ENCODE measurements around the gene NET1.

NET1 gene

GRCh38 chr10:5500162-5500670 is 87.9 kb downstream of the NET1 start:
- no peak overlapping the region for H3K9ac ChIP-seq (ENCODE audit: low read depth, low read length)
- TF ChIP-seq CTCF (IDR thresholded peaks at IDR 0.05; ENCODE audit: borderline replicate concordance, extremely low read depth, low read length, poor library complexity, severe bottlenecking), result no peak
- TF ChIP-seq EZH2 (IDR thresholded peaks at IDR 0.05; ENCODE audit: borderline replicate concordance, low read depth, low read length, severe bottlenecking), result no peak
- H4K20me1 ChIP-seq (ENCODE audit: insufficient read depth, low read length), result peaks cover 2% of the 10 kb centered on the region; the same call in 1 of the 2 replicates
- H3K27me3 ChIP-seq (ENCODE audit: insufficient read depth, low read length, poor library complexity), result peaks cover 10% of the 10 kb centered on the region
- no peak overlapping the region for H3K27ac ChIP-seq (ENCODE audit: low read length)
- H3K4me3 ChIP-seq (ENCODE audit: low read depth in 1 of 2, low read length in 2 of 2), result no peak overlapping the region
- no peaks in the 10 kb centered on the region for H3K9me3 ChIP-seq (ENCODE audit: insufficient read depth, low read length, severe bottlenecking)
- no peak for DNase-seq
- H2AFZ ChIP-seq (ENCODE audit: low read depth, low read length), result no peak overlapping the region
- no peaks in the 10 kb centered on the region for H3K4me1 ChIP-seq (ENCODE audit: insufficient read depth, low read length)
- no peak for ATAC-seq (ENCODE audit: insufficient read depth, low read depth)
- H3K4me2 ChIP-seq (ENCODE audit: insufficient read depth, low read length), result no peak overlapping the region
- H3K36me3 ChIP-seq (ENCODE audit: insufficient read depth, low read length), result no peaks in the 10 kb centered on the region
- H3K79me2 ChIP-seq (ENCODE audit: insufficient read depth, low read length), result no peaks in the 10 kb centered on the region

DNA sequence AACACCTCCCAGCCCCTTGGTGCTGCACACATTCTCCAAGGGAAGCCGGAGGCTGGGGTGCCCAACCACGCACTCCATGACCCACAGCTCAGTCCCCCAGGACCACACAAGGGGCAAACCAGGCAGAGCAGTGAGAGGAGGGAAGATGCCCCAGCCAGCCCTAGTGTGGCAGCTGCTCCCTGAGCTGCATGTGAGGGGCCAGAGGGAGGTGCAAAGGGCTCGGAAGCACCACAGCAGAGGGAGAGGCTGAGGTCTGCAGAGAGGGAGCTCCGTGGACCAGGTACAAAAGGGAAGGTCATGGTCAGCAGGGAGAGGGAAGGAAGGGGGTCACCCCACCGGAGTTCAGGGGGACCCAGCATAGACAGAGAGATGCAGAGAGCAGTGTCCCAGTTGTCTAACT is 88.6 kb downstream of the NET1 start:
- Histone ChIP-seq H3K4me3 (ENCODE audit: low read depth in 1 of 2, low read length in 2 of 2) (no peak overlapping the region), H3K9me3 (ENCODE audit: insufficient read depth, low read length, severe bottlenecking) (no peaks in the 10 kb centered on the region), H3K4me2 (ENCODE audit: insufficient read depth, low read length) (no peak overlapping the region), H3K36me3 (ENCODE audit: insufficient read depth, low read length) (no peaks in the 10 kb centered on the region), H4K20me1 (ENCODE audit: insufficient read depth, low read length) (peaks cover 2% of the 10 kb centered on the region; the same call in 1 of the 2 replicates), H3K79me2 (ENCODE audit: insufficient read depth, low read length) (no peaks in the 10 kb centered on the region), H2AFZ (ENCODE audit: low read depth, low read length) (no peak overlapping the region), H3K9ac (ENCODE audit: low read depth, low read length) (no peak overlapping the region), H3K27ac (ENCODE audit: low read length) (no peak overlapping the region), H3K4me1 (ENCODE audit: insufficient read depth, low read length) (no peaks in the 10 kb centered on the region), H3K27me3 (ENCODE audit: insufficient read depth, low read length, poor library complexity) (peaks cover 12% of the 10 kb centered on the region)
- no peak for DNase-seq
- ATAC-seq (ENCODE audit: insufficient read depth, low read depth), result no peak
- no peak for TF ChIP-seq CTCF (IDR thresholded peaks at IDR 0.05; ENCODE audit: borderline replicate concordance, extremely low read depth, low read length, poor library complexity, severe bottlenecking)
- TF ChIP-seq EZH2 (IDR thresholded peaks at IDR 0.05; ENCODE audit: borderline replicate concordance, low read depth, low read length, severe bottlenecking), result no peak

DNA sequence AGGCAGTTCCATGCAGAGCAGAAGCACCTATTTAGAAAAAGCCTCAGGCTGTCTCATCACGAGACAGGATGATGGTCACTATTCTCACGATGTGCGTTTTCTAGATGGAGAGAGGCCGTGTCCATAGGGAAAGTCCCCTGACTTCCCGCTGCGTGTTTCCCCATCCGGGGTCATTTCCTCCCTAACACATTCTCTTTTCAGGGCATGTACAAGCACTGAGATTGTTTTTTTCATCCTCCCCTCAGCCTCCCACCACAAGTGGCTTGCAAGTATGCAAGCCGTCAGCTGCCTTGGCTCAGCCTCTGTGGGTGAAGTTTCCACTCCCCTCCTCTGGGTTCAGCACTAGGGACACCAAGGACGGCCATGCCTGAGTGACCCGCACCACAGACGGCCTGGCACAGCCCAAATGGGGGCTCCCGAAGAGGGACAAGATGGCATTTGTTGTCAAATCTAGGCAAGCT is 89.7 kb downstream of the NET1 start:
- no peak for DNase-seq
- peaks cover 2% of the 10 kb centered on the region; the same call in 1 of the 2 replicates for H4K20me1 ChIP-seq (ENCODE audit: insufficient read depth, low read length)
- H3K36me3 ChIP-seq (ENCODE audit: insufficient read depth, low read length), result no peaks in the 10 kb centered on the region
- no peak overlapping the region for H3K9ac ChIP-seq (ENCODE audit: low read depth, low read length)
- H2AFZ ChIP-seq (ENCODE audit: low read depth, low read length), result no peak overlapping the region
- no peak overlapping the region for H3K4me3 ChIP-seq (ENCODE audit: low read depth in 1 of 2, low read length in 2 of 2)
- H3K79me2 ChIP-seq (ENCODE audit: insufficient read depth, low read length), result no peaks in the 10 kb centered on the region
- H3K27me3 ChIP-seq (ENCODE audit: insufficient read depth, low read length, poor library complexity), result peaks cover 14% of the 10 kb centered on the region
- ATAC-seq (ENCODE audit: insufficient read depth, low read depth), result no peak
- no peaks in the 10 kb centered on the region for H3K9me3 ChIP-seq (ENCODE audit: insufficient read depth, low read length, severe bottlenecking)
- TF ChIP-seq EZH2 (IDR thresholded peaks at IDR 0.05; ENCODE audit: borderline replicate concordance, low read depth, low read length, severe bottlenecking), result no peak
- TF ChIP-seq CTCF (IDR thresholded peaks at IDR 0.05; ENCODE audit: borderline replicate concordance, extremely low read depth, low read length, poor library complexity, severe bottlenecking), result no peak
- no peak overlapping the region for H3K27ac ChIP-seq (ENCODE audit: low read length)
- H3K4me1 ChIP-seq (ENCODE audit: insufficient read depth, low read length), result no peaks in the 10 kb centered on the region
- no peak overlapping the region for H3K4me2 ChIP-seq (ENCODE audit: insufficient read depth, low read length)
